Measurements from ENCODE around the gene NPTXR.
"Not testable (repeated sequence)": the region's sequence is repeated elsewhere in the genome, so short reads cannot be mapped to it uniquely, and the experiment has no call there.

Gene NPTXR

GRCh38 chr22:38811241-38811640 lies 32.6 kb downstream of the NPTXR start:
- H3K9me3 ChIP-seq (replicated peaks; ENCODE audit: insufficient read depth, low read length): no peaks in the 10 kb centered on the region
- H2AFZ ChIP-seq (ENCODE audit: low read length): no peak overlapping the region
- no peaks in the 10 kb centered on the region for H3K79me2 ChIP-seq (ENCODE audit: low read length)
- H4K20me1 ChIP-seq (ENCODE audit: insufficient read depth, low read length): no peaks in the 10 kb centered on the region
- no peaks in the 10 kb centered on the region for H3K9me2 ChIP-seq (replicated peaks; ENCODE audit: insufficient read depth, low read length)
- no peak overlapping the region for H3K4me3 ChIP-seq (ENCODE audit: low read length)
- DNase-seq: no peak
- no peaks in the 10 kb centered on the region for H3K4me1 ChIP-seq (ENCODE audit: low read length)
- H3K27me3 ChIP-seq (replicated peaks; ENCODE audit: insufficient read depth, low read length): peaks cover 40% of the 10 kb centered on the region
- TF ChIP-seq EZH2 (optimal IDR thresholded peaks at IDR 0.05; ENCODE audit: low read depth, low read length): no peak
- H3K27ac ChIP-seq (ENCODE audit: low read length): no peak overlapping the region
- H3F3A ChIP-seq (ENCODE audit: insufficient read depth, low read length): no peaks in the 10 kb centered on the region
- H3K9ac ChIP-seq (ENCODE audit: low read length): no peak overlapping the region
- H3K36me3 ChIP-seq (replicated peaks; ENCODE audit: insufficient read depth, low read length): no peaks in the 10 kb centered on the region
- no peak overlapping the region for H3K4me2 ChIP-seq (ENCODE audit: low read depth, low read length)

GRCh38 chr22:38805041-38805593 lies 38.7 kb downstream of the NPTXR start:
- DNase-seq; H3K4me3 ChIP-seq (ENCODE audit: low read length); H3K27ac ChIP-seq (ENCODE audit: low read length); H3K9ac ChIP-seq (ENCODE audit: low read length); H3K36me3 ChIP-seq (replicated peaks; ENCODE audit: insufficient read depth, low read length); H4K20me1 ChIP-seq (ENCODE audit: insufficient read depth, low read length); H3K4me1 ChIP-seq (ENCODE audit: low read length); H3K9me2 ChIP-seq (replicated peaks; ENCODE audit: insufficient read depth, low read length); H3K9me3 ChIP-seq (replicated peaks; ENCODE audit: insufficient read depth, low read length); H3K4me2 ChIP-seq (ENCODE audit: low read depth, low read length); H3F3A ChIP-seq (ENCODE audit: insufficient read depth, low read length); H3K79me2 ChIP-seq (ENCODE audit: low read length); H2AFZ ChIP-seq (ENCODE audit: low read length): not testable (repeated sequence)
- peaks cover 62% of the 10 kb centered on the region for H3K27me3 ChIP-seq (replicated peaks; ENCODE audit: insufficient read depth, low read length)

GRCh38 chr22:38802671-38803121 lies 41.1 kb downstream of the NPTXR start:
- no peak overlapping the region for H3K9ac ChIP-seq (ENCODE audit: low read length)
- no peaks in the 10 kb centered on the region for H3K36me3 ChIP-seq (replicated peaks; ENCODE audit: insufficient read depth, low read length)
- no peak overlapping the region for H3K27ac ChIP-seq (ENCODE audit: low read length)
- DNase-seq: no peak
- no peaks in the 10 kb centered on the region for H3K4me1 ChIP-seq (ENCODE audit: low read length)
- H3F3A ChIP-seq (ENCODE audit: insufficient read depth, low read length): no peaks in the 10 kb centered on the region
- no peaks in the 10 kb centered on the region for H3K9me3 ChIP-seq (replicated peaks; ENCODE audit: insufficient read depth, low read length)
- no peak overlapping the region for H3K4me2 ChIP-seq (ENCODE audit: low read depth, low read length)
- H3K79me2 ChIP-seq (ENCODE audit: low read length): no peaks in the 10 kb centered on the region
- H4K20me1 ChIP-seq (ENCODE audit: insufficient read depth, low read length): no peaks in the 10 kb centered on the region
- H3K27me3 ChIP-seq (replicated peaks; ENCODE audit: insufficient read depth, low read length): peaks cover 73% of the 10 kb centered on the region
- no peaks in the 10 kb centered on the region for H3K9me2 ChIP-seq (replicated peaks; ENCODE audit: insufficient read depth, low read length)
- TF ChIP-seq CTCF (IDR thresholded peaks at IDR 0.05; ENCODE audit: low read length): no peak
- H2AFZ ChIP-seq (ENCODE audit: low read length): no peak overlapping the region
- no peak overlapping the region for H3K4me3 ChIP-seq (ENCODE audit: low read length)

GRCh38 chr22:38799265-38800002 lies 44.4 kb downstream of the NPTXR start:
- H3K9me2 ChIP-seq (replicated peaks; ENCODE audit: insufficient read depth, low read length): no peaks in the 10 kb centered on the region
- no peak overlapping the region for H2AFZ ChIP-seq (ENCODE audit: low read length)
- no peaks in the 10 kb centered on the region for H4K20me1 ChIP-seq (ENCODE audit: insufficient read depth, low read length)
- TF ChIP-seq EZH2phosphoT487 (IDR thresholded peaks at IDR 0.05; ENCODE audit: low read length) (no peak), CTCF (IDR thresholded peaks at IDR 0.05; ENCODE audit: low read length) (no peak), EZH2 (optimal IDR thresholded peaks at IDR 0.05; ENCODE audit: low read depth, low read length) (no peak)
- no peaks in the 10 kb centered on the region for H3K79me2 ChIP-seq (ENCODE audit: low read length)
- no peak overlapping the region for H3K27ac ChIP-seq (ENCODE audit: low read length)
- H3K9ac ChIP-seq (ENCODE audit: low read length): no peak overlapping the region
- peaks cover 85% of the 10 kb centered on the region for H3K27me3 ChIP-seq (replicated peaks; ENCODE audit: insufficient read depth, low read length)
- no peak for DNase-seq
- H3K9me3 ChIP-seq (replicated peaks; ENCODE audit: insufficient read depth, low read length): no peaks in the 10 kb centered on the region
- H3K4me1 ChIP-seq (ENCODE audit: low read length): peaks cover 3% of the 10 kb centered on the region; the same call in 1 of the 2 replicates
- no peaks in the 10 kb centered on the region for H3F3A ChIP-seq (ENCODE audit: insufficient read depth, low read length)
- H3K36me3 ChIP-seq (replicated peaks; ENCODE audit: insufficient read depth, low read length): no peaks in the 10 kb centered on the region
- H3K4me2 ChIP-seq (ENCODE audit: low read depth, low read length): no peak overlapping the region
- no peak overlapping the region for H3K4me3 ChIP-seq (ENCODE audit: low read length)
